IMR-90 (cell line): ENCODE data around the gene WASHC2C. TPM values are rescaled to one million over a fixed set of nuclear protein-coding genes. Genes with fewer than 3 reads are reported as not detected.
"Not testable (repeated sequence)": the region's sequence is repeated elsewhere in the genome, so short reads cannot be mapped to it uniquely, and the experiment has no call there.

ENCODE experiments used
- ATAC-seq: fragments of 200-7000 bp; cut with Tn5 transposase; 2 replicates; pipeline ENCODE4 v1.9.1; 2020; ENCODE audit warnings: low read depth, mild to moderate bottlenecking, moderate library complexity
- BruUV-seq: library from RNA; stranded (reverse); fragments of 400-500 nt; replicated peaks from 2 replicates; lab custom pipeline; 2021; lab: Mats Ljungman, UMichigan
- CTCF ChIA-PET: fragments of 300-600 bp; formaldehyde crosslinking; extraction: SDS; loops from one replicate; lab custom pipeline; 2021; ENCODE audit warnings: antibody characterized with exemption; lab: Yijun Ruan, JAX
- POLR2A ChIA-PET: fragments of 300-600 bp; sonication (Branson Sonifier 250); formaldehyde crosslinking; loops from one replicate; lab custom pipeline; 2022; ENCODE audit warnings: antibody characterized with exemption; ENCODE audit not compliant: unreplicated experiment; lab: Charles Lee
- DNase-seq: peaks from one replicate; pipeline ENCODE4 v3.0.0; 2013
- H2AFZ ChIP-seq: replicated peaks from 2 replicates; pipeline ENCODE3; 2013; ENCODE audit warnings: low read length, mild to moderate bottlenecking; ENCODE audit not compliant: poor library complexity
- H2AK5ac ChIP-seq: 2 replicates; pipeline ENCODE4 v1.6.1; 2013; ENCODE audit warnings: low read depth, low read length, inconsistent platforms
- H2AK9ac ChIP-seq: replicated peaks from 2 replicates; pipeline ENCODE3; 2013; ENCODE audit warnings: mild to moderate bottlenecking, low read depth, low read length, moderate library complexity; ENCODE audit not compliant: poor library complexity
- H2BK120ac ChIP-seq: 2 replicates; pipeline ENCODE4 v1.6.1; 2013; ENCODE audit warnings: low read depth, low read length, inconsistent platforms
- H2BK15ac ChIP-seq: 3 replicates; pipeline ENCODE4 v1.6.1; 2013; ENCODE audit warnings: low read depth, low read length, inconsistent platforms
- H2BK20ac ChIP-seq: 2 replicates; pipeline ENCODE4 v1.6.1; 2013; ENCODE audit warnings: low read depth, mild to moderate bottlenecking, inconsistent platforms, low read length, moderate library complexity
- H2BK5ac ChIP-seq: 2 replicates; pipeline ENCODE4 v1.6.1; 2013; ENCODE audit warnings: mild to moderate bottlenecking, low read depth, low read length, inconsistent platforms; ENCODE audit not compliant: poor library complexity, severe bottlenecking
- H3K14ac ChIP-seq: replicated peaks from 2 replicates; pipeline ENCODE4 v1.6.1; 2013; ENCODE audit warnings: low read depth, low read length, inconsistent platforms
- H3K18ac ChIP-seq: 2 replicates; pipeline ENCODE4 v1.6.1; 2013; ENCODE audit warnings: low read depth, low read length, control low read depth
- H3K23ac ChIP-seq: 2 replicates; pipeline ENCODE4 v1.6.1; 2013; ENCODE audit warnings: low read depth, low read length, inconsistent platforms
- H3K27ac ChIP-seq: 2 replicates; pipeline ENCODE4 v1.5.1; 2013; ENCODE audit warnings: mild to moderate bottlenecking, control low read depth, low read length; ENCODE audit not compliant: insufficient read depth
- H3K27me3 ChIP-seq: 2 replicates; pipeline ENCODE4 v1.6.1; 2013; ENCODE audit warnings: low read length; ENCODE audit not compliant: control insufficient read depth, insufficient read depth
- H3K36me3 ChIP-seq: 2 replicates; pipeline ENCODE4 v1.6.1; 2013; ENCODE audit warnings: low read length, mixed read lengths; ENCODE audit not compliant: control insufficient read depth, insufficient read depth
- H3K4ac ChIP-seq: 2 replicates; pipeline ENCODE4 v1.6.1; 2013; ENCODE audit warnings: low read depth, low read length, inconsistent platforms
- H3K4me1 ChIP-seq: 2 replicates; pipeline ENCODE4 v1.6.1; 2013; ENCODE audit warnings: low read length, mixed read lengths; ENCODE audit not compliant: control insufficient read depth, insufficient read depth
- H3K4me2 ChIP-seq: 2 replicates; pipeline ENCODE4 v1.6.1; 2013; ENCODE audit warnings: low read depth, mild to moderate bottlenecking, control low read depth, low read length, moderate library complexity
- H3K4me3 ChIP-seq: 2 replicates; pipeline ENCODE4 v1.5.1; 2013; ENCODE audit warnings: low read depth, mild to moderate bottlenecking, control low read depth, low read length, moderate library complexity; ENCODE audit not compliant: insufficient read depth
- H3K56ac ChIP-seq: 2 replicates; pipeline ENCODE4 v1.6.1; 2013; ENCODE audit warnings: low read length, inconsistent platforms; ENCODE audit not compliant: insufficient read depth; ENCODE audit errors: extremely low read depth
- H3K79me1 ChIP-seq, 2 experiments: 2 replicates each; pipeline ENCODE4 v1.6.1; 2013; ENCODE audit warnings: low read length in 2 of 2, inconsistent platforms in 1 of 2, low read depth in 1 of 2
- H3K9ac ChIP-seq: 2 replicates; pipeline ENCODE4 v1.6.1; 2013; ENCODE audit warnings: low read depth, low read length, control low read depth
- H3K9me1 ChIP-seq: 2 replicates; pipeline ENCODE4 v1.6.1; 2013; ENCODE audit warnings: low read length, inconsistent platforms; ENCODE audit not compliant: insufficient read depth
- H3K9me3 ChIP-seq: 2 replicates; pipeline ENCODE4 v1.6.1; 2013; ENCODE audit warnings: low read length; ENCODE audit not compliant: control insufficient read depth, insufficient read depth
- H4K20me1 ChIP-seq: 2 replicates; pipeline ENCODE4 v1.6.1; 2013; ENCODE audit warnings: low read length, inconsistent platforms; ENCODE audit not compliant: insufficient read depth
- H4K5ac ChIP-seq: 2 replicates; pipeline ENCODE4 v1.6.1; 2013; ENCODE audit warnings: mild to moderate bottlenecking, low read depth, low read length, control low read depth
- H4K8ac ChIP-seq, 2 experiments: 2 replicates each; pipeline ENCODE4 v1.6.1; 2013; ENCODE audit warnings: low read depth in 2 of 2, low read length in 2 of 2, control low read depth in 1 of 2, inconsistent platforms in 1 of 2
- H4K91ac ChIP-seq: 2 replicates; pipeline ENCODE4 v1.6.1; 2013; ENCODE audit warnings: low read depth, low read length, inconsistent platforms; ENCODE audit not compliant: insufficient read depth
- WGBS, 2 experiments: methylation state at CpG; one replicate each; pipeline versions ENCODE4 v1.1.5 to v1.1.7; 2013; ENCODE audit warnings: missing lambda C conversion rate in 2 of 2; ENCODE audit not compliant: insufficient read length in 1 of 2; ENCODE audit errors: extremely low coverage in 2 of 2; 5-methylcytosine and 5-hydroxymethylcytosine counted together
- dilution Hi-C: fragments of 300-500 bp; cut with HindIII; formaldehyde crosslinking; loops from one replicate; pipeline ENCODE4 v1.14.3; 2018; ENCODE audit warnings: low sequenced_read_pairs; ENCODE audit not compliant: unreplicated experiment
- in situ Hi-C: fragments of 300-500 bp; cut with MboI; formaldehyde crosslinking; loops from 3 replicates; pipeline ENCODE4 v1.14.3; 2019; ENCODE audit warnings: low sequenced_read_pairs, inconsistent platforms, mixed read lengths
- intact Hi-C: fragments of 100-400 bp; cut with micrococcal nuclease; formaldehyde crosslinking; loops from 2 replicates; pipeline ENCODE4 v1.10.0; 2022
- polyA plus RNA-seq, 3 experiments: library from polyadenylated mRNA; depleted of rRNA; stranded (reverse); fragments of >200 nt; gene quantifications; 2 replicates each; pipeline ENCODE4 v1.2.3, GENCODE V29; 2012; ENCODE audit warnings: low replicate concordance in 1 of 3
- total RNA-seq: library from RNA; depleted of rRNA; stranded (reverse); fragments of >200 nt; gene quantifications from 2 replicates; pipeline ENCODE4 v1.2.3, GENCODE V29; 2012

Gene WASHC2C
- total and polyA plus RNA-seq, 2 of the 4 experiments (the other 2 are of a cell fraction): 22.2 to 27.2 TPM

DNA sequence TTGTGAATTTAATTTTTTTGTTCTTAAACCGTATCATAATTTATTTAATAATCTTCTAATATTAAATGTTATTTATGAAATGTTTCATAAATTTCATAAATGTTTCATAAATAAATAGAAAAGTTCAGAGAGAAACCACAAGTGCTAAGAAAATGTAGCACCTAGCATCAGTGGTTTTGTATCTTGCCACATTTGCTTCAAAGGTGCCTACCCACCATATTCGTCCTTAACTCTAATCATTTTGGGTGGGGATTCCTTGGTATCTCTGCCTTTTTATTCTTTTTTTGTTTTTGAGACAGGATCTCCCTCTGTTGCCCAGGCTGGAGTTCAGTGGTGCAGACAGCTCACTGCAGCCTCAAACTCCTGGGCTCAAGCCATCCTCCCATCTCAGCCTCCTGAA is 7.4 kb downstream of the WASHC2C start:
- H3K36me3 ChIP-seq, H2AK9ac ChIP-seq, dilution Hi-C loops, H4K8ac ChIP-seq, H4K20me1 ChIP-seq, H3K56ac ChIP-seq, H3K9me1 ChIP-seq, H3K79me1 ChIP-seq, ATAC-seq, H3K27ac ChIP-seq, CTCF ChIA-PET, H3K4me2 ChIP-seq, BruUV-seq, H3K9ac ChIP-seq, H3K4ac ChIP-seq, POLR2A ChIA-PET, intact Hi-C loops, H3K14ac ChIP-seq, H2AFZ ChIP-seq, DNase-seq, H4K91ac ChIP-seq, H2BK15ac ChIP-seq, in situ Hi-C loops, H3K27me3 ChIP-seq, H2BK120ac ChIP-seq, H4K5ac ChIP-seq, H2BK20ac ChIP-seq, H3K9me3 ChIP-seq, H3K4me1 ChIP-seq, H2AK5ac ChIP-seq, H3K4me3 ChIP-seq, H2BK5ac ChIP-seq, H3K18ac ChIP-seq, H3K23ac ChIP-seq: not testable (repeated sequence)
- no CpG with 5 or more reads among the region's 2 CpGs for WGBS, 2 experiments
